ENCODE measurements around the gene OASL.
"Not testable (repeated sequence)": the region's sequence is repeated elsewhere in the genome, so short reads cannot be mapped to it uniquely, and the experiment has no call there.

The OASL gene, protein sequence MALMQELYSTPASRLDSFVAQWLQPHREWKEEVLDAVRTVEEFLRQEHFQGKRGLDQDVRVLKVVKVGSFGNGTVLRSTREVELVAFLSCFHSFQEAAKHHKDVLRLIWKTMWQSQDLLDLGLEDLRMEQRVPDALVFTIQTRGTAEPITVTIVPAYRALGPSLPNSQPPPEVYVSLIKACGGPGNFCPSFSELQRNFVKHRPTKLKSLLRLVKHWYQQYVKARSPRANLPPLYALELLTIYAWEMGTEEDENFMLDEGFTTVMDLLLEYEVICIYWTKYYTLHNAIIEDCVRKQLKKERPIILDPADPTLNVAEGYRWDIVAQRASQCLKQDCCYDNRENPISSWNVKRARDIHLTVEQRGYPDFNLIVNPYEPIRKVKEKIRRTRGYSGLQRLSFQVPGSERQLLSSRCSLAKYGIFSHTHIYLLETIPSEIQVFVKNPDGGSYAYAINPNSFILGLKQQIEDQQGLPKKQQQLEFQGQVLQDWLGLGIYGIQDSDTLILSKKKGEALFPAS

DNA sequence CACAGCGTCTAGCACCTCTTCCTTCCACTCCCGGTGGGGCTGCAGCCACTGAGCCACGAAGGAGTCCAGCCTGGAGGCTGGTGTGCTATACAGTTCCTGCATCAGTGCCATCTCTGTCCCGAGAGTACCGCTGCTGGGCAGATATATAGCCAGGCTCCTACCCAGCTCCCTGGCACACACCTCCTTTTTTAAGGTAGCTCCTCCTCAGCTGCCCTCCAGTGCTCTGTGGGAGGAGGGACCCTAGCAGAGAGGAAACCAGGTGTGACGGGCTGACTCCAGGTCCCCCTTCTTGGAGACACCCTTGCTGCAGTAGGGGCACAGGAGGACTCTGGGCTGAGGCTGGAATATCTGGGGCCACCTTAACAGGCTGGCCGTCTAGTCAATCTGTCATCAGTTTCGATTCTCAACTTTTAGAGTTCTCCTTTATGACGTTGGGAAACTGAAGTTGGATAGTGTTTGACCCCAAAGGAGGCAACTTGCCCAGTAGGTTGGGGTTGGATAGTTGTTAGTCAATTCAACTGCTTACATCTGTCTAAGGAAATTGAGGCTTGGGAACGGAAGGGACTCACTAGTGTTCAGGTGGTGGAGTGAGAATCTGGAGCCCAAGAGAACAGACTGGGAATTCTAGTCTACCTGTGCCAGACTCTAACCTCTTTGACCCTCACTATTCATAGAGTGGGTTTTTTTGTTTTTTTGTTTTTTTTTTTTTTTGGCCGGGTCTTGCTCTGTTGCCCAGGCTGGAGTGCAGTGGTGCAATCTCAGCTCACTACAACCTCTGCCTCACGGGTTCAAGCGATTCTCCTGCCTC lies at the start of gene OASL:
OASL (minus strand) TSS at position 386 of the 808 bp plus-strand sequence; CDS start at position 111, 275 bp downstream.
- peak in 1 of 2 donors; percentile 38 for DNase-seq (ENCODE audit: low read depth in 1 of 2, low spot score in 1 of 2)

DNA sequence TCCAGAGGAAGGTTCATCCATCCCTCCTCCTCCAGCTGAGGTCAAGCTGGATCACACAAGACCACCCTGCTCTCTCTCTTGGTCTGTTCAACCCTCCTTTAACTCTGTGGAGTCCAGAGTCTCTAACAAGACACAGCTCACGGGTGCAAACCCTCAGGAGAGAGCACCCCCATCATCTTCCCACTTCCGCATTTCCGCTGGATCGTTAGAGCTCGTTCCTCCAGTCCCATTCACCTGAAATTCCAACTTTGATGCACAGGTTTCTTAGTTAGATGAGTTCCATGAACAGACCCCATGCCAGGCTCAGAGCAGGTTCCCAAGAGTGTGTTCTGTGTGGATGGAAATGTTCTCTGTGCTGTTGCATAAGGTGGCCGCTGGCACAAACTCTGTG lies 49.1 kb upstream of the OASL start:
- DNase-seq (ENCODE audit: low read depth in 1 of 2, low spot score in 1 of 2): no peak

DNA sequence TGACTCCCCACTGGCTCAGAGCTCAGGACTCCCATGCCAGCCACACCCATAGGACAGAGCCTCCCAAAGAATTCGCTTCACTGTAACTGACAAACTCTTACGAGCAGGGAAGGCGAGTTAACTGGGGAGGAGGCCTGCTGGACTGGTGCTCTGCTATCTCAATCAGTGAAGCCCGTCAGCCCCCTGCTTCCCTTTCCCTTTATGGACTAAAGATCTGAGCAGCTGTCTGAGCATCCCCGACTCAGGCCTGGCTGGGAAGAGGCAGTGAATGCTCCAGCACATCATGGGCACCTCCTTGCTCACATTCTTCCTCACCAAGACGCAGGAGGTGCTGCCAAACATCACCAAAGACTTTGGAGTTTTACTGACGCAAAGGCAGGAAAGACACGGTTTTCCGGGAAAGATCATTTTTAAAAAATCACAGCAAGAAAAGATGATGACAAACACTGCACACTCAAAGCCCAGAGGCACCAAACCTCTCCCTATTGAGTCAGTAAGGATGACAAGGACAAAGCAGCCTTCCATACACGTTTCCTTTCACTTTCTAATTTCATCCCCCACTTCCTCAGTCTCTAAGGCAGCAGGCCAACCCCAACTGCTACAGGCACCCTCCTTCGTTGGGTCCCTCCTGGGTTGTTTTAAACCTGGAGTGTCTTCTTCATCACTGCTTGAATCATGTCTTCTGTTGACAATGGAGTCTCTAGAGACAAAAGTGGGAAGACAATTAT lies 48.6 kb upstream of the OASL start:
- DNase-seq (ENCODE audit: low read depth in 1 of 2, low spot score in 1 of 2): no peak

DNA sequence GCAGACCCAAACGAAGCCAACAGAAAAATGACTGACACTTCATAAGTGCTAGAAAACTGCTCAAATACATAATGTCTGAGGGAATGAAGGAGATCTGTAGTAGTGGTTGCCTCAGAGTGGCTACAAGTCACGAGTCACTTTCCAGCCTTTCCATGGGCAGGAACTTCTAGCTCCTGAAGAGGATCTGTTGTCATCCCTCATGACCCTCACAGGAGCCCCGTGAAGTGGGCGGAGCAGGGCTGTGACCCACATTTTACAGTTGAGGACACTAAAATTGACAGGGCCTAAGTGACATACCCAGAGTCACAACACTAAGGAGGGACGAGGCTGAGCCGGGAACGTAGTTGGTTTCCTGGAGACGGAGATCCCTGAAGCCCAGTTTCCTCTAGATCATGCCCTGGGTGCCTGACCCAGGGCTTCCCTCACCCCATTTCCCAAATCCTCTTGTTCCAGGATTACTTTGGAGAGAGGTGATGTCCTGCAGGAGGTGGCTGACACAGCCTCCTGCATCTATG lies 47.8 kb upstream of the OASL start:
- DNase-seq (ENCODE audit: low read depth in 1 of 2, low spot score in 1 of 2): no peak

DNA sequence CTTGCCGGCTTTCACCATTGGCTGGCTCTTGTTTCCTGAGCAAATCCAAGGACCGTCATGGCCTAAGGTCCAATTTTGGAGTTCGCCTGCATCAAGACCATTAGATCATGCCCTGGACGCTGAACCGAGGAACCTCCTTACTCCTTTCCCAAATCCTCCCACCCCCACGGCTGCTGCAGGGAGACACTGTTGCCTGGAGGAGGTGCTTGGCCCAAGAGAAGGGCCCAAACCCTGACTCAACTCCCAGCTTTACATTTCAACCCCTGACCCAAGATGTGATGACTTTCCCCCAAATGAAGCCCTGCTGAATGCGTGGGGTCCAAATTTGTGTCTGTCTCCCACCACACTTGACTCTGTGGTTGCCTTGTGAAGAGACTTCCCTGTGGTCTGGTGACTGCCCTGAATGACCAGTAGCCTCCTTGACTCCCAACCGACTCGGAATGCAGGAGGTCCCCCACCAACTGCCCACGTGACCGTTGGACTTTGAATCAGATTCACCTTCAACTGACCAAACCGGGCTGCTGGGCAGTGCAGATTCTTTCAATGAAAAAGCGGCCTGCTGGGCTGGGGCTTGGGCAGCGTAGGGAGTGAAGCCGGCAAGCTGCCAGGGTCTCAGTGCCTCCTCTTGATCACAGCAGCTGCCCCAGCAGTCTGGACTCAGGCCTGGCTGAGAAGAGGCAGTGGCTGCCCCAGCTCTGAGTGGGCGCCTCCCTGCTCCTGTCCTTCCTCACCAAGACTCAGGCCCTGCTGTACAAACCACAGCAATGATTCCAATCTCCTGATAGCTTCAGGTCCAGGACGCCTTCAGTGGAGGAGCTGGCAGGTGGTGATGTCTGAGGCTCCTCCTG lies 46.7 kb upstream of the OASL start:
- no peak for DNase-seq (ENCODE audit: low read depth in 1 of 2, low spot score in 1 of 2)

DNA sequence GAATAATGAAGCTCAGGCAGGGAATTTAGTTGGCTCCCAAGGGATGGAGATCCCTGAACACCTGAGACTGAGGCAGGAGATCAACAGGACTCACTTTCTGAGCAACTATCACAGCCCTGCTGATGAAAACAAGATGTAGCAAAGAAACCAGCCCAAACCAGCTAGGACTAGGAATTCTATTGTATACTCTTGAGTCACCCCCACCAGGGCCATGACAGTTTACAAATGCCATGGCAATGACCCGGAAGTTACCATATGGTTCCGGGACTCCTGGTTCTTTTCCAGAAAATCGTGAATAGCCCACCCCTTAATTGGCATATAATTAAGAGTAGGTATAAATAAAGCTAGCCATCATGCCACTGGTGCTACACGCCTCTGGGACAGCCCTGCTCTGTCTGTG lies 46.0 kb upstream of the OASL start:
- DNase-seq (ENCODE audit: low read depth in 1 of 2, low spot score in 1 of 2): no peak

DNA sequence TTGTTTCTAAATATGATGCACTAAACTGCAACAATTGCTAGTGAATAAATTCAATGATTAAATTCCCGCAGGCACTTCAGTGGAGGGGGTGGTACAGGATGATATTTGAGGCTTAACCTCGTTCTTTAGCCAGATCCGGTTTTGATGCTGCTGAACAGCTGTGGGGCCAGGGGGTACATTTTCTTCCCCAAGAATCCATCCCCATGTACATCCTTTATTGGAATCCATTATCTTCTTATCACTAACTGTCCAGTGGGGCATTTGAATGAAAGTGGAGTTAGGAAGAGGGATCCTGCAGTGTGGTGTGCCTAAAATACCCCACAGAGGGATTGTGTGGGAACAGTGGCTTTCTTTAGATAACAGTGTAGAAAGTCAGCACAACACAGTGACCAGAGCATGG lies 45.2 kb upstream of the OASL start:
- DNase-seq (ENCODE audit: low read depth in 1 of 2, low spot score in 1 of 2): no peak

DNA sequence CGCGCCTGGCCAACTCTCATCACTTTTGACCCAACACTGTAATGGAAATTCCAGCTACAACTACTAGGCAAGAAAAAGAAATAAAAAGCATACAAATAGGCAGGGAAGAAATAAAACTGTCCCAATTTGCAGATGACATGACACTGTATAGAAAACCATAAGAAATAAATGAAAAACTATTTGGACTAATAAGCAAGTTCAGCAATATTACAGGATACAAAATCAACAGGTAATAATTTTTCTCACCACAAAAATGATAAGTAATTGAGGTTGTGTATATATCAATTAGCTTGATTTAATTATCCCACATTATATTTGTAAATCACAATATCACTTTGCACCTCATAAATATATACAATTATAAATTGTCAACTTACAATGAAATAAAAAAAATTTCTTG lies 41.9 kb upstream of the OASL start:
- DNase-seq (ENCODE audit: low read depth in 1 of 2, low spot score in 1 of 2): no peak

DNA sequence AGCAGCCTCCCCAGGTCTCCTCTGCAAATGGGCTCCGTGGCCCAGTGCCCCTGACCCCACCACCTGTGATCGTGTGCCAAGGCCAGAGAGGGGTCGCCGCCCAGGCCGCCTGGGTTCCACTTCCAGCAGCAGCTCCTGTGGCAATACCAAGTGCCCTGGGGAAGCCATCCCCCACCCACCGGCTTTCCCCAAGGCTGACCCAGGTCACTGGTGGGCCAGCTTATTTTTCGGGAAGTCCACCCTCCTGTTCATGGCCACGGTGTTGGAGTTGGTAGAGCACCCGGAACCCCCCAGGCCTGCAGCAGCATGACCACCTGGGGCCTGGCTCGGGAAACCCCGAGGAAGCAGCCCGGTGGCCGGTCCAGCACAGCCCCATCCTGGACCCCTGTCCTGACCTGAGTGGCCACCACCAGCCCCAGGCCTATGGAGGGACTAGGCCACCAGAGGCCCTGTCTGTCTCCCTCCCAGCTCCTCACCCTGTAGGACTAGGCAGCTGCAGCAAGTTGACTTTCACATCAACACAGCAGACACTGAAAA lies 40.8 kb upstream of the OASL start:
- no peak for DNase-seq (ENCODE audit: low read depth in 1 of 2, low spot score in 1 of 2)

DNA sequence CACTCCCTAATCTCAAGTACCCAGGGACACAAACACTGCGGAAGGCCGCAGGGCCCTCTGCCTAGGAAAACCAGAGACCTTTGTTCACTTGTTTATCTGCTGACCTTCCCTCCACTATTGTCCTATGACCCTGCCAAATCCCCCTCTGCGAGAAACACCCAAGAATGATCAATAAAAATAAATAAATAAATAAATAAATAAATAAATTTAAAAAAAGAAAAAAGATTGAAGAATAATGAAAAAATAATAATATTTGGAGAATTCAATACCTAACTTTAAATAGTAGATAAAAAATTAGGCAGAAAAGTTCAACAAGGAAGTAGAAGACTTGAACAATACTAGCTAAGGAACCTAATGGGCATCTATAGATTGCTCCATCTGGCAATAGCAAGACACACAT lies 38.4 kb upstream of the OASL start:
- not testable (repeated sequence) for DNase-seq (ENCODE audit: low read depth in 1 of 2, low spot score in 1 of 2)

DNA sequence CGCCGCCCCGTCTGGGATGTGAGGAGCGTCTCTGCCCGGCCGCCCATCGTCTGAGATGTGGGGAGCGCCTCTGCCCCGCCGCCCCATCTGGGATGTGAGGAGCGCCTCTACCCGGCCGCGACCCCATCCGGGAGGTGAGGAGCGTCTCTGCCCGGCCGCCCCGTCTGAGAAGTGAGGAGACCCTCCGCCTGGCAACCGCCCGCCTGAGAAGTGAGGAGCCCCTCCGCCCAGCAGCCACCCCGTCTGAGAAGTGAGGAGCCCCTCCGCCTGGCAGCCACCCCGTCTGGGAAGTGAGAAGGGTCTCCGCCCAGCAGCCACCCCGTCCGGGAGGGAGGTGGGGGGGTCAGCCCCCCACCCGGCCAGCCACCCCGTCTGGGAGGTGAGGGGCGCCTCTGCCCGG lies 36.9 kb upstream of the OASL start:
- DNase-seq (ENCODE audit: low read depth in 1 of 2, low spot score in 1 of 2): not testable (repeated sequence)

DNA sequence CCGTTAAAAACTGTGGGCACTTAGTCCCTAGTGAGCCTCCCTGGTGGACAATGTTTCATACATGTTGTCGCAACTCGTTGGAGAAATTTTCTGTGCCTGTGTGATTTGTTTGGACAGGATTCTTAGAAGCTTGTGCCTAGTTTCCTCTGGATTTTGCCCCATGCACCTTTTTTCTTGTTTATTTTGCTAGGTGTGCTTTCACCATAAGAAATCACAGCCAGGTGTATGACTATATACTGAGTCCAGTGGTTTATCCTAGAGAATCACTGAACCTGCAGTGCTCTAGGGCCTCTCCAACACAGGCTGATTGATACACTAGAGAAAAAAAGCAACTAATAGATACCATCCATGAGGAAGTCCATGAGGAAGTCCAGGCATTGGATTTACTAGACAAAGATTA lies 33.1 kb upstream of the OASL start:
- DNase-seq (ENCODE audit: low read depth in 1 of 2, low spot score in 1 of 2): no peak

DNA sequence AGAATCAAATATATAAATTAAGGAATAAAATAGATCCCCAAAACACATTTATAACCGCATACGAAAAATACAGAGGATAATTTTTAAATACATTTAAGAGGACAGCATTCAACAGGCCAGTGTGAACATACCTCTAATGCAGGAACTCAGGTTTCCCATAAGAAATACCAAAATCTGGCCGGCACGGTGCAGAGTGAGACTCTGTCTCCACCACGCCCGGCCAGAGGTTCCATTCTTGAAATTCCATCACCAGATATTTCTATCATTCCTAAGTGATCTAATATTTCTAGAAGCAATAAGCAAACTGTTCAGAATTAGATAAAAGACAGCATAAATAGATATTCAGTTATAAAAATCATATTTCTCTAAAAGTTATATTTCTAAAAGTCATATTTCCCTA lies 30.2 kb upstream of the OASL start:
- DNase-seq (ENCODE audit: low read depth in 1 of 2, low spot score in 1 of 2): no peak

DNA sequence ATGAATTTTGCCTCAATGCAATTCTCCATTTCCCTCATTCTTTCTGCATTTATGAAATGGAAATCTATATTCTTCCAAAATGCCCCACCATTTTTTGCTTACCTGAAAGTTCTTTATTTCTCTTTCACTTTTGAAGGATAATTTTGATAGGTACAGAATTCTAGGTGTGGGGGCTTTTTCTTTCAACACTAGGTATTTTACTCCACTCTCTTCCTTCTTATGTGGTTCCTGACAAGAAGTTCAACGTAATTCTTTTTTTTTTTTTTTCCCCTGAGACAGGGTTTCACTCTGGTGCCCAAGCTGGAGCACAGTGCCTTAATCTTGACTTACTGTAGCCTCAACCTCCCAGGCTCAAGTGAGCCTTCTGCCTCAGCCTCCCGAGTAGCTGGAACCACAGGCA lies 26.3 kb upstream of the OASL start:
- no peak for DNase-seq (ENCODE audit: low read depth in 1 of 2, low spot score in 1 of 2)

DNA sequence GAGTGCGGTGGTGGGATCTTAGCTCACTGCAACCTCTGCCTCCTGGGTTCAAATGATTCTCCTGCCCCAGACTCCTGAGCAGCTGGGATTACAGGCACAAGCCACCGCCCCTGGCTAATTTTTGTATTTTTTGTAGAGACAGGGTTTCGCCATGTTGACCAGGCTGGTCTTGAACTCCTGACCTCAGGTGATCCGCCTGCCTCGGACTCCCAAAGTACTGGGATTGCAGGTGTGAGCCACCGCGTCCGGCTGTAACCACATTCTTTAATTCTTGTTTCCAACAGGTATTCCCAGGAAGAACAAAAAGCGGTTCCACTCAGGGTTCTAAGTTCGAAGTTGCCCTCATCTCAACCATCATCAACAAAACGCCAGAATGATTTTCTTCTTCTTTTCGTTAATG lies 25.5 kb upstream of the OASL start:
- not testable (repeated sequence) for DNase-seq (ENCODE audit: low read depth in 1 of 2, low spot score in 1 of 2)

DNA sequence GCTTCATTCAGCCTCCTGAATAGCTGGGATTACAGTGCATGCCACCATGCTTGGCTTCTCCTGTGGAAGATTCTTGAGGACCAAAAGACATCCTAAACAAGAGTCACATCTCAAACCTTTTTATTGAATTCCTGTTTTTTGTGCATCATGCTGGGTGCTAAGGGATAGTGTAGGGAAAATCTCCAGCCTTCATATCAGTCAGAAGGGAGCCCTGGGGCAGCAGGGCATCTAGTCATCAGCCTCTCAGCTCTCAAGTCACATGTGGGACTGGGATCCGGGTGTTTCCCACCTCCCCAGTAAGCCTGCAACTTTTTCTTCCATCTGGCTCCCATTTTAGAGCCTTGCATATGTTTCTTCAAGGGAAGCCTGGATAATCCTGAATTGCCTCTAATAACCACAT lies 25.1 kb upstream of the OASL start:
- DNase-seq (ENCODE audit: low read depth in 1 of 2, low spot score in 1 of 2): no peak

DNA sequence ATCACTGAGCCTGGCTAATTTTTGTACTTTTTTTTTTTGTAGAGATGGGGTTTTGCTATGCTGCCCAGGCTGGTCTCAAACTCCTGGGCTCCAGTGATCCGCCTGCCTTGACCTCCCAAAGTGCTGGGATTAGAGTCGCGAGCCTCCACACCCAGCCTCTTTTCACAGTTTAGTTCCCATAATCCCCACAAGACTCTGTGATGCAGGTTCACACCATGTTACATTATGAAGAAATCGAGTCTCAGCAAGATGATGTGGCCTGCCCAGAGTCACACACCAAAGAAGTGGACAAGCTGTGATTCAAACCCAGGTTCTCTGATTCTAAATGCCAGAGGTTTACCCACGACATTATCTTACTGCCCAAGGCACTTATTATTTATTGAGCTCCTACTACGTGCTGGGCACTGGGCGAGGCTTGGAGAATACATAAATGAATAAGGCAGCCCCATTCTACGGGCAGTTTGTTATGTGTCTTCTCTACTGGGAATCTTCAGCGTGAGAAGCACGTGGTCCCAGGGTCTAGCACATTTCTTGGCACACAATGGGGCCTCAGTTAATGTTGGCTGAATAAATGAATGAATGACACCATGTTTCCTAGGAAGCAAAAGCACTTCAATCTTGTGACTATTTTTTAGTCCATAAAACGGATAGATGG lies 23.5 kb upstream of the OASL start:
- DNase-seq (ENCODE audit: low read depth in 1 of 2, low spot score in 1 of 2): no peak

DNA sequence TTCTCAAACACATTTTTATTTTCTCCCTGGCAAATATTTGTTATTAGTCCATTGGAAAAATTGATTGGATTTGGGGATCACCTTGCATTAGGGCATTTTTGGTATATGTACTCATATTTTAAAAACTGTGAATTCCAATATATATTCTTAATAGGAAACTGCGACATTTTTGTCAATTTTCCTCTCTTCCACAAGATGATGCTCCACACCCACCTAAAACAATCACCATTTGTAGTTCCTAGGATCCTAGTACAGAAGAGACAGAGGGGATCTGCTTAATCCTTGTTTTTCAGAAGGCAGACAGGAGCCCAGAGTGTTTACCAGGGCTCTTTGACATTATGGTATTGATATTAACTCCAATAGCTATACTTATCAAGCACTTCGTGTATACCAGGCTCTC lies 22.8 kb upstream of the OASL start:
- DNase-seq (ENCODE audit: low read depth in 1 of 2, low spot score in 1 of 2): no peak

DNA sequence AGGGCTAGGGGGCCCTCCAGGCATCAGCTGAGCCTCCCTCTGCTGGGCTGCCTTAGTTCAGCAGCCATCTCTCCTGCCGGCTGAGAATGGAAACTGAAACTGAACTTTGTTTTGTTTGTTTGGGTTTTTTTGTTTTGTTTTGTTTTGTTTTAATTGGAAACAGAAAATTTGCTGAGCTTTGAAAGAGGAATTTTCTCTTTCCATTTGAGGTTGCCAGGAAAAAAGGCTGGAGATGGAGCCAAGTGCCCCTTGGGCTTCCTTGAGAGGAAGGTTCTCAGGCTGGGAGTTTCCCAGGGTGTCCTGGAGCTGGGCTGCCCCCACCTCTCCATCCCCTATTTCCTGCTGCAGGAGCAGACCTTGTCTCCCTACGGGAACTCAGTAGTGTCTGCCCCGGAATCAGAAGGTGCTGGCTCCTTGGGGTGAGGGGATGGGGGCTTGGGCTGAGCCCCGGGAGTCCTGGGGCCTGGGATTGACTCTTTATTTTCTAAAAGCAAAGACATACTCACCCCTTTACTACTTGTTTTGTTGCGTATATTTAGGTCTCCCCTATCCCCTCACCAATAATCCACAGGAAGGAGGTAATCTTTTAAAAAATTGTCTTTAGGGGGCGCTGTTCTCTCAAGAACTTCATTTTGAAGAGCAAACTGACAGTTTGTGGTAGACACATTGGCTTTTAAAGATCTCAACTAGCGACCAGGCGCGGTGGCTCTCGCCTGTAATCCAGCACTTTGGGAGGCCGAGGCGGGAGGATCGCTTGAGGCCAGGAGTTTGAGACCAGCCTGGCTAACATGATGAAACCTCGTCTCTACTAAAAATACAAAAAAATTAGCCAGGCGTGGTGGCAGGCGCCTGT lies 21.3 kb upstream of the OASL start:
- peak in 1 of 2 donors; percentile 26 for DNase-seq (ENCODE audit: low read depth in 1 of 2, low spot score in 1 of 2)

Measured in stimulated activated CD4-positive, alpha-beta T cell treated with anti-CD3 and anti-CD28 coated beads, Interleukin-15, amount 100 ng/mL, for 1 hour (primary cell).